LNCAP (cell line): ENCODE data around the gene DOC2B.
A peak's percentile ranks its signal among the peaks of the same experiment; 100 is the strongest.

Experiments used
- TF ChIP-seq, protein P1 (sequence below): fragments of 450-650 bp; IDR thresholded peaks from 2 replicates; pipeline ENCODE4 v1.5.1; 2017; ENCODE audit warnings: mild to moderate bottlenecking

DOC2B gene

DNA sequence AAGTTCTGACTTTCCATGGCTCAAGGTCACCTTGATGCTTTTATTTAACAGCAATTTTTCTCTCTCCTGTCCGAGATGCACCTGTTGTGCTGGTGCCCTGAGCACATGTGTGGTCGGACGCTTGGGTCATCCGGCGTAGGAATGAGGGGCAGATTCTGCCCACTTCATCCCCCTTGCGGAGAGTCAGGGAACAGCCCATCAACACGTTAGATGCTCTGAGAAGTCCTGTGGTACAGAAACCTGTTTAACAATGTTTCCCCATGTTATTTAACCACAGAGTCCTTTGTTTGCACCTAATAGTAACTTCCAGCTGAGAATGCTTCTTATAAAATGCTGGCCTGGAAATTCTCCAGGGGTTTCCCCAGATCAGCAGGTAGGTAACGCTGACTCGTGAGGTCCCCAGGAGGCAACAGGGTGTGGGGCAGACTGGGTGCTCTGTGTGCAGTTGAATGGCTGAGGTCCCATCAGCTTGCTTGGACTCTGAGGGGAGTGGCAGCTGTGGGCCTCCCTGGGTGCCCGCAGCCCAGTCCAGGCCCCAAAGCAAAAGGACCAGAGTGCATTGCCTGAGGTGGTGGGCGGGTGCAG lies 17.8 kb downstream of the DOC2B start:
- TF ChIP-seq, protein P1, sequence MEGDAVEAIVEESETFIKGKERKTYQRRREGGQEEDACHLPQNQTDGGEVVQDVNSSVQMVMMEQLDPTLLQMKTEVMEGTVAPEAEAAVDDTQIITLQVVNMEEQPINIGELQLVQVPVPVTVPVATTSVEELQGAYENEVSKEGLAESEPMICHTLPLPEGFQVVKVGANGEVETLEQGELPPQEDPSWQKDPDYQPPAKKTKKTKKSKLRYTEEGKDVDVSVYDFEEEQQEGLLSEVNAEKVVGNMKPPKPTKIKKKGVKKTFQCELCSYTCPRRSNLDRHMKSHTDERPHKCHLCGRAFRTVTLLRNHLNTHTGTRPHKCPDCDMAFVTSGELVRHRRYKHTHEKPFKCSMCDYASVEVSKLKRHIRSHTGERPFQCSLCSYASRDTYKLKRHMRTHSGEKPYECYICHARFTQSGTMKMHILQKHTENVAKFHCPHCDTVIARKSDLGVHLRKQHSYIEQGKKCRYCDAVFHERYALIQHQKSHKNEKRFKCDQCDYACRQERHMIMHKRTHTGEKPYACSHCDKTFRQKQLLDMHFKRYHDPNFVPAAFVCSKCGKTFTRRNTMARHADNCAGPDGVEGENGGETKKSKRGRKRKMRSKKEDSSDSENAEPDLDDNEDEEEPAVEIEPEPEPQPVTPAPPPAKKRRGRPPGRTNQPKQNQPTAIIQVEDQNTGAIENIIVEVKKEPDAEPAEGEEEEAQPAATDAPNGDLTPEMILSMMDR = 0 out of 2 replicates have a peak, but pooled peaks have one; percentile 7

DNA sequence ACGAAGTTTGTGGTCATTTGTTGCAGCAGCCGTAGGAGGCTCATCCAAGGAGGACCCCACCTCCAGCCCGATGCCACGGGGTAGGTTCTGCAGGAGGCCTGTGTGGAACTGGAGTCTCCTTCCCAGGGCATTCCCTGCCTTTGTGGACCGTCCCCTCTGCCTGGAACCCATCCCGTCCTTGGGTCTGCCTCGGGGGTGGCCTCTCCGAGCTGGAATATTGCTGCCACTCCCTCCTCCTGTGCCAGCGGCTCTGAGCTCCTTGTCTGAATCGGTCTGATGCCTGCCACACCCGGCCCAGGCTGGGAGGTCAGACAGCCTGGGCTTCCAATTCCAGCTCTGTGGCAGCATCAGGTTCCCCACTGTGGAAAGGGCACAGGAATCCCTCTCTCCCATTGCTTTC lies 18.8 kb downstream of the DOC2B start:
- TF ChIP-seq, protein P1 = no peak

DNA sequence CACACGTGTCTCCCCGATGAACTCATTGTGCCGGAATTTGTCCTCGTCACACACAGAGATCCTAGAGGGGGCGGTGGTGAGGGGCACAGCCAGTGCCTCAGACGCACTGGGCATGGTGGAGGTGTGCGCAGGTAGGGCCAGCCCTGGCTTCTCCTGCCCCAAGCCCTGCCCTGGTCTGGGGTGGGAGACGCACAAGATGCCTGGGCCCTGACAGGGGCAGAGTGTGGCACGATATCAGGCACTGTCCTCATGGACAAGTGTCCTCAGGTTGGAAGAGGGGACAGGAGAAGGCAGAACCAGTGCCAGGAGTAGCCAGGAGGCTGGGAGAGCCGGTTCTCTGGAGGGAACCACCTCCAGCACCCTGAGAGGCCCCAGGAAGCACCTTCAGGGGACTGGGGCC lies 20.0 kb downstream of the DOC2B start:
- TF ChIP-seq, protein P1 = no peak

DNA sequence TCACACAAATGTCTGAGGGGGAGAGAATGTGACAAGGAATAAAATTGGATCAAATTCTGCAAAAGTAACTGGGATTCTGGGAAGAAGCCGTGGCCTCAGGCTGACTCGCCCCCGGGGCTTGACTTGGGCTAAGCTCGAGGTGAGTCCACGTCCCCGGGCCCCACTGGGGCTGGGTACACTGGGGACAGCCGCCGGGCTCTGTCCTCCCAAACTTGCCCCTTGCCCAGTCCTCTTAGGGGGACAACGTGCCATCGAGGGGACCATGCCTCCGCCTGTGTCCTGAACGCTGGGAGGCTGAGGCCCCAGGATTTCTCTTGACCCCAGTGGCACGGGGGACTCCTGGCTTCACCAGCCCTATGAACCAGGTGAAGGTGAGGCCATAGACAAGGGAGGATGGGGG lies 21.1 kb downstream of the DOC2B start:
- TF ChIP-seq, protein P1 = no peak

DNA sequence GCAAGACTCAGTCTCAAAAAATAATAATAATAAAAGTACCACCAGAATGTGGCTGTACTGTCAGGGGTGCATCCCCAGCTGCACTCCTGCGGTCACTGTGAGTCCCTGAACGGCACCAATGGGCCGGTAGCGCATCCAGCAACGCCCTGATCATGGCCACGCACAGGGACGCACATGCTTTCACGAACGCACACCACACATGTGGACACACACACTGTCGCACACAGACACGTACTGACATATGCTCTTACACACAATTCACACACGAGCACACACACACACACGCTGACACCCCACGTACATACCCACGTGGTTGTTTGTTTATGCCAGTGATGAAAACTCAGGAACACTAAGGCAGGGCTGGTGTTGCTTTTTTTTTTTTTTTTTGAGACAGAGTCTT lies 21.8 kb downstream of the DOC2B start:
- TF ChIP-seq, protein P1 = no peak

DNA sequence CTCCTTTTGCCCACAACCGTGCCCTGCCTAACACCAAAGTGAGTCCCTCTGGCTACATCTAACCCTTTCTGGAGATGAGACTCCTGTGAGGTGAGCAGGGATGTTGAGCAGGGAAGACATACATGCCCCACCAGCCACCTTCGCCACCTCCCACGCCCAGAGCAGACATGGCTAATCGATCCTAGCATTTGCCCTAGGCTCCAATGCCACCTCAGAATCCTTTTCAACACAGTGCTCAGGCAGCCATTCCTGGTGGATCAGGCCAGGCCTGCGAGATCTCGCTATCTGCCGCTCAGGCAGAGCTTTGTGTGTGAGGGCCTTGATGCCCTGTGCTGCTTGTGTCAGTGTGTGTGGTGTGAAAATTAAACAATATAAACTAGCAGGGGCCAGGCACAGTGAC lies 23.1 kb downstream of the DOC2B start:
- TF ChIP-seq, protein P1 = no peak

DNA sequence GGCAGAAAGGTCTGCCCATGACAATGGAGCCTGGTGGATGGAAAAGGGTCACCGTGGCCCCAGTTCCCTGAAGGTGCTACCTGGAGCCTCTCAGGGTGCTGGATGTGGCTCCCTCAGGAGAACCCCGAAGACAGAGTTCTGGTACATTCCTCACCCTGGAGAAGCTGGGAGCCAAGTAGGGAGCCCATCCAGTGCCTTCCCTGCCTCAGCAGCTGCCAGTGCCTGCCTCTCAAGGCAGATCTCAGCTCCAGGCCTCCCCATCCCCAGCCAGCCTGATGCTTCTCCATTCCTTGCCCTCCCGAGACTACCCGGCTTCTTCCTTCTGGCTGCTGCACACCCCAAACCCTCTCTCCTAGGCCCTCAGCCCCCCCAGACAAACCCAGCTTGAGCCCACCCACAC lies 23.5 kb downstream of the DOC2B start:
- TF ChIP-seq, protein P1 = no peak

DNA sequence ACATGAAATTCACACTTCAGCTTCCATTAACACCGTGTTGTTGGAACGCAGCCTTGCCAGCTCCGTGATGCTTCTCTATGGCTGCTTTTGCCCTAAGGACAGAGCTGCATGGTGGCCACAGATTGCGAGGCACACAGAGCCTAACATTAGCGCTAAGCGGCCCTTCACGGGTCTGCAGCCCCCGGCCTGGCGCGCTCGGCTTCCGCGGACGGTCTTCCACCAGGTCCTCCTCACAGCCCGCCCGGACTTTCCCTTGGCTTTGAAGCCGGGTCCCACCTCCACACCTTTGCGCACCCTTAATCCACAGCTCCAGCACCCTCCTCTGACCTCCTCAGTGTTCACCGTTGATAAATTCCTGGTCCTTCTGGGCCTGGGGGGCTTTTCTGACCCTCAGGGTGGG lies 24.5 kb downstream of the DOC2B start:
- TF ChIP-seq, protein P1 = no peak
